ENCODE data around the gene CLMN.
A peak's percentile ranks its signal among the peaks of the same experiment; 100 is the strongest.

The CLMN gene

DNA sequence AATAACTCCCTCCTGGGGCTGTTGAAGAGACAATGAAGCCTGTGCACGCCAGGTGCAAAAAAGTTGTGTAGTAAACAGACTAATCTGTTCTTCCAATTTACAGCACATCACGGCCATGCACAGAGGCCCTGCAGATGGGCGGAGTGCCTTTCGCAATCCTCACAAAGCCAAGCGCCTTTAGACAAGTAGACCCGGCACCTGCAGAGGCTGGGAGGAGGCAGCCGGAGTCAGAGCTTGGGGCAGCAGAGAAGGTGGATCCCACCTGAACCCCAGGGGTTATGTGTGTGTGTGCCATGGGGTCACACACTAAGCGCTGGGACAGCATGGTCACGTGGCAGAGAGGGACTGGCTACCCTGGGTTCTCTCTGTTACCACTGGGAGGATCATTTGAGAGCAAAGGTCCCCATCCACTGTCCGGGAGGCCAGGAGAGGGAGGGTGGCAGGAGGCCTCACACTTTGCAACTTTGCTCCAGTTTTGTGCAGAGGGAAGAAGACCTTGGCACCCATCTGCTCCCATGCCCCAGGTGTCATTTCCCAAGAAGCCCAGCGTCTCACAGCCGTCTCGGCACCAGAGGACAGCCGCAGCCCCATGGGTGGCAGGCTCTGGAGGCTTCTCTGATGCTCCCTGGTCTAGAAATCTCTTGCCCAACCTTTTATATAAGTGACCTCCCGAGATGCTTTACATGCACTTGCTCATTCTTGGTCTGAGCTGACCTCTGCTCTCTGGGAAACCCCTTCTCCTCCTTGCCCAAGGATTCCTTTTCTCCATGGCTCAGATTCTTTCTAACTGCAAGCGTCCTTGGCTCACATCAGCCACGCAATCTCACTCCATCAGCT is 82.4 kb downstream of the CLMN start:
- DNase-seq = no peak

- DNase-seq = no peak
Observed at GRCh38 chr14:95236221-95236620, 83.5 kb downstream of the CLMN start.

DNA sequence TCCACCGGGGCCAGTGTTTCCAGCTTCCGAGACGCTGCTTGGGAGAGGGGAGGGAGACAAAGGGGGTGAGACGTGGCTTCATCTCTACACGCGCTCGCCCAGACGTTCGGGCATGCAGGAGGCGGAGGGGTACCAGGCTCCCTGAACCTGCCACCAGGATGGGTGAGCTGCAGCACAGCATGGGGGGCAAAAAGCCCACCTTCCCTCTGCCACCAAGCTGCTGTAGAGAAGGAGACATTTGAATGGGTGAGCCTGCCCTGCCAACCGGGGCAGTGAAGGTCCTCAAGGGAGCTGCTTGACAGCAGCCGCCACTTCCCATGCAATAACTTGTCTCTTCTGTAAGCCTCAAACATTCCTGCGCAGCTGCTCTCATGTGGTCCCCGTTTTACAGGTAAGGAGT is 83.9 kb downstream of the CLMN start:
- no peak for DNase-seq

DNA sequence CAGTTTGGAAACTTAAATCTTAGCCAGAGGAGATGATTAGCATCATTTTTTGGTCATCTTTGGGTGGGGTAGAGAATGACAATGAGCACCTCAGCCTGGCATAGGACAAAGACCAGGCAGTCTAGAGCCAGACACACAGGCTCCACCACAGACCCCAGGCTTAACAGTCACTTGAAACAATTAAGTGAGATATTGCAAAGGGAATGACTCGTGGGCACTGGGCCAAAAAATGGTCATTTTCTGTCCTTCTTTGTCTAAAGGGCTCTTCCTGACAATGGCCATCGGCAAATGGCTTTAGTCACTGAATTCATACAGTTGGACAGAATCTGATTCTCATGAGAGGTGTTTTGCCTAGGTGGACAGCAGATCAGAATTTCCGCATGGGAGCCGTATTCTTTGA is 84.4 kb downstream of the CLMN start:
- DNase-seq = no peak

- no peak for DNase-seq
Observed at GRCh38 chr14:95234426-95234825, 85.3 kb downstream of the CLMN start.

GRCh38 chr14:95233702-95234241 is 85.9 kb downstream of the CLMN start:
- DNase-seq = no peak

DNA sequence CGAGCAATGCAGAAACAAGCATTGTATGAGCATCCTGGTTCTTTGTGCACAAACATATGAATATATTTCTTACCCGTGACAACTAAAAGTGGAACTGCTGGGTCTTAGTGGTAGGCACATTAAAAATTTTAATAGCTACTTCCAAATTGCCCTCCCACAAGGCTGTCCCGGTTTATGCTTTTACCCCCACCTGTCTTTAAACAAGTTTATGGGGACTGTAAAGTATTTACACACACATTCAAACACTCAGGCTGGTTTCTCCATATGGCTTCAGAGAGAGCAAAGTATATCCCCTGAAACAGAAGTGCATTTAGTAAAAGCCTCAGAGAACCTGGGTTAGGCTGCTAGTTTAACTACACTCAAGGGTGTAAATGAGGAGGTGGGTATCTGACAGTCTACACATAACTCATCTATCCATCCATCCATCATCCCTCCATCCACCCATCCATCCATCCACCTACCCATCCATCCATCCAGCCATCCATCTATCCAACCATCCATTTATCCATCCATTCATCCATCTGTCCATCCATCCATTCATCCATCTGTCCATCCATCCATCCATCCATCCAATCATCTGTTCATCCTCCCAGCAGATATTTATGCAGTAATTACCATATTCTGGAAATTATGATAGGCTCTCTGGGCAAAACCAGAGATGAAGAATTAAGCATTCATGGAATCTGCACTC is 86.7 kb downstream of the CLMN start:
- no peak for DNase-seq

- no peak for DNase-seq
Observed at GRCh38 chr14:95231966-95232633, 87.6 kb downstream of the CLMN start.

DNA sequence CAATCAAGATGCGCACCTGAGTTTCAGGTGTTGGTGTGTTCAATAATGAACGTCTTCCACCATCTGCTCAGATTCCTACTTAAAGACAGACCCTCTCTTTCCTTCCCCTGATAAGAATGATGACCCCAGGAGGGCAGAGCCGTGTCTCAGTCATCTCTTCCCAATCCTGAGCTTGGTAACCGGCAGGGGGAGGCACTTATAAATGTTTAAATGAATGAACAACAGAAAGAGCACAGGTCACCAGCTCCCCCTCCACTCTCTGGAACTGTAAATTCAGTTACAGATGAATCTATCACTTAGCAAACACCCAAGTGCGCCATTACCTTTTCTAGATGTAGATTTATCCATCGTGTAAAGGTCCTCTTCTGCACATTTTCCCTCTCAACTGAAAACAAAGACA is 90.0 kb downstream of the CLMN start:
- DNase-seq = no peak

DNA sequence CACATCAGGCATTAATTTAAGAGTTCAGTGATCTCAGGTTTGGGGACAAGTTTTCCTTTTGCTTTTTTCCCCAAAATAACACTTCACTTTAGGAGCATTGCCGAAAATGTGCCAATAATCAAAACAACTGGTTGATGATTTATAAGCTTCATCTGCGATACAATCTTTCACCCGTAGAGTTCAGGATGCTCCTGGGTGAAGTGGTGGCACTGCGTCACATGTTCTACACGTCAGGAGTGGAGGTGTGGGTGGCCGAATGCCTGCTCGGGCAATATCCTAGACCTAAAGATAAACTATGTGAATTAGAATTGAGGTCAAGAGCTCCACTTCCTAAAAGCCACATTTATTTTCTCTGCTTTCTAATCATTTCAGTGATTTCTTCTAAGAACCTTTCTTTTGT is 91.5 kb downstream of the CLMN start:
- no peak for DNase-seq

- DNase-seq = peak; percentile 96
Observed at GRCh38 chr14:95227279-95227860, 92.3 kb downstream of the CLMN start.

GRCh38 chr14:95226801-95227200 is 92.9 kb downstream of the CLMN start:
- no peak for DNase-seq

DNA sequence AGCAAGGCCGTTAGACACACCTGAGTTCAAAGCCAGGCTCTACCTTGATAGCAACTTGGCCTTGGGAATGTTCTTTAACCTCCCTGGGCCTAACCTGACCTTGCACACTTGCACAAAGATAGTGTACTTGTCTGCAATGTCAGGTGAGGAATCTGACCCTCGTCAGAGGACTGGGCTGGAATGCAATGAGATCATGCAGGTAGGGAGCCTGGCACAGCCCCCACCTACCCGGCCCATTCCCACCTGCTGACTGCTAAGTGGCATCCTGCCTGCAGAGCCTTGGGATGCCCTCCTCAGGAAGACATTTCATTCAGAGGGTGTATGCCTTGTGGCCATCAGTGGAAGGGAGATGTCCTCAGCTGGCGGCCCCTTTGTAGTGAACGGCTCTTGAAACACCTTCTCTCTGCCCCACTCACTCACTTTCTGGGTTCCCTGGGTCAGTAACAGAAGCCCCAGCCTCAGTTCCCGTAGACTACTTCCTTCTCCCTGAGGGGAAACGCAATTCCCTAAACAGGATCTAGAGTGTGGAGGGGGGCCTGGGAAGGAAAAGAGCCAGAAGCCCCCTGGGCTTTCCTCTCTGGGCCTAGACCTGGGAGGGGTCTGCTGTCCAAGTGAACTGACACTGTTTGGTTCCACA is 94.3 kb downstream of the CLMN start:
- no peak for DNase-seq

DNA sequence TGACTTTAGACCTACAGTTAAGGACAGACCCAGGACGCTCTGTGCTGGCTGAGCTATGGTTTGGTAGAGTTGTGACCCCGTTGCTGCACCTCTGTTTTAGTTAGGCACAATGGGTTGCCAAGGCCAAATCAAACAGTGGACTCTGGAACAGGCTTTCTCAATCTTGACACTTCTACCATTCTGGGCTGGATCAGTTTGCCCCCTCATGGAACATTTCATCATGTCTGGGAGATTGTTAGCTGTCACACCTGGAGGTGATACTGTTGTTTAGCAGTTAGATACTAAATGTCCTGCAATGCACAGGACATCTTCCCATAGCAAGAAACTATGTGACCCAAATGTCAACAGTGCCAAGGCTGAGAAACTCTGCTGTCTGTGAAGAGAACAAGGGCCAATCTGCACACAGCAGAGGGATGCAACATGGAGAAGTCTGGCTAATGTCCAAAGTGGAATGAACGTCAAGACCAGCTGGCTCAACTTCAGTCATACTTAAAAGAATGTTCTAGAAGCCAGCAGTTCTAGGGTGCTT is 96.8 kb downstream of the CLMN start:
- DNase-seq = peak; percentile 60

DNA sequence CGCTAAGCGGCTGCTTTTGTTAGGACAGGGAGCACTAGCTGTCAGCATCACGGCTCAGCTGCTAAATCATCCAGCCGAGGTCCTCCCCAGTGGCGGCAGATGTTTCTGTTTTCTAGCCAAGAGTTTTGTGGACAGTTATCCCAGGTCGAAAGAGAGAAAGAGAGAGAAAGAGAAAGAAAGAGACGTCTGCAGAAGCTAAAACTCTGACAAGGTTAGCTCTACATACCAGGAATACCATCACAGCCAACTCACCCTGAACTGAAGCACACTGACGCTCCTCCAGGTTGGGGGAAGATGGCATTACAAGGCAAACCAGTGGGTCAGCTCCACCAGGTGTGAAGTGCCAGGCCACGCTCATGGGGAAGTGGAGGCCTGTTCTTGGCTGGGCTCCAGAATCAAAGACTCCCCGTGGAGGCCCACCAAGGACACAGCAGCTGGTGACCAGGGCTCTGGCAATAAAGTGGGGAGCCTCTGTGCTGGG is 97.5 kb downstream of the CLMN start:
- DNase-seq = peak; percentile 66

GRCh38 chr14:95221531-95221930 is 98.2 kb downstream of the CLMN start:
- no peak for DNase-seq

DNA sequence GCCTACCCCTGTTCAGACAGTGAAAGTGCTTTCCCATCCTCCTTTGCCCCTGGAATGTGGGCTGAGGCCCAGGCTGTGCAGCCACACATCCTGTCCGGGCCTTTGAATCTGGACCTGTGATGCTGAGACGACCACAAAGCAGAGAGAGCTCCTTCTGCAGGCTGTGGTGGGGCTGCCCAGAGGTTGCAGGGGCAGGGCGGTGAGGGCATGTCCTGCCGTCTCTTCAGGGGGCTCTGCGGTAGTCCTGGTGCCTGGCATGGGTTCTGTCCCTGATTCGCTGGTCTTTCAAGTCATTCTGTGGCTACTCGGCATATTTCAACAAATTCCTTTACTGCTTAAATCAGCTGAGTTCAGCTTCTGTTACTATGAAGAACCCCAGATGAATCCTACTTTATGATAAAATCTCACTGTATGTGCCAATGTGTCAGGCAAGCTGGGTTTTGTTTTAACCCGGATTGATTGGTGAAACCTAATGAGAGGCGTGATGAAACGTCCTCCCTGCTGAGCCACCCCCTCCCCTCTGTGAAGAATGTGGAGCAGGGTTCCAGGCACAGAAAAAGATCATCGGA is 99.0 kb downstream of the CLMN start:
- DNase-seq = peak; percentile 88

DNA sequence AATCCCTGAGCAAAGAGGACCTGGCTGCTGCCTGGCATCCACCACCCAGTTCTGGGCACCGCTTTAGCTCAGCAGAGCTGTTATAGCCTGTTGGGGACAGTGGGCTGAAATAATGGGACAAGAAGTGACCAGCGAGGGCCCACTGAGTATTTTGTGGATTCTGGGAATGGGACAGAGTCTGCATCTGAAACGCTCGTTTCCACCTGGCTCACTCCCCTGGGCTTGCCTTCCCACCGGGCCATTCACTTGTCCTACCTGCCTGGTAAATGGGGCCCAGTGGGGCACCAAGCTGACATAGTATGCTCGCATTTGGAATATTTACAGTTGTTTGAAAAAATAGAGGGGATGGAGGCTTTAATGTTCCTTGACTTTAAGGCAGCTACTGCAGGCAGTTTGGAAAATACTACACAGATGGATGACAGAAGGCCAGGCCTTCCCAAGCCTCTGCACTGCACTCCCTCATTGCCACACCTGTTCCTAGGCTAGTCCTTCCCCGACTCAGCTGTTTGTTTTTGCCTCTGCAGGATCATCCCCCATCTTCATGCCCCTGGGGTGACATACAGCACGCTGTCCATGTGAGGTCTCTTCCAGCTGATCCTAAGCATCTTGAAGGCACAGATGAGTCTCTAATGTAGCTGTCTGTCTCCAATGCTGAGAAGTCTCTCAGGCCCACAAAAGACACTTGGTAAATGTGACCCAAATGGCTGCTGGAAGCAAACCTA is 101.1 kb downstream of the CLMN start:
- DNase-seq = no peak

DNA sequence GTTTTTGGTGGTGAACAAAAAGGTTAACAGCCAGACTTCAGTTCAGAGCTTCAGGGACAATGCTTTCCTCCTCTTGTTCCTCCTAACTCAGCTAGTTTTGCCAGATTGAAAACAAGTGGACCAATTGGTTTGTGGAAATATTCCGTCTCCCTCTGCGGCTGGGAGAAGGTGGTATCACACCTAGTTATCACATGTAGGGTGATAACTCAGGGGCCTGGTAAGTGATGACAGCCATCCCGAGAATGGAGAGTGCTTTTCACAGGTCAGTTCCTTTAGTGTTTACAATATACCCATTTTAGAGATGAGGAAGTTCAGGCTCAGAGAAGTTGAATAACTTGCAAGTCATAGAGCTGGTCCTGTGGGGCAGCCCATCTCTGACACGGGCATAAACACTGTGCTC is 101.7 kb downstream of the CLMN start:
- DNase-seq = no peak

GRCh38 chr14:95217391-95217900 is 102.3 kb downstream of the CLMN start:
- no peak for DNase-seq

GRCh38 chr14:95216008-95216407 is 103.7 kb downstream of the CLMN start:
- DNase-seq = no peak

Measured in fibroblast of skin of scalp (primary cell).